Natural killer cell (primary cell): ENCODE results near the gene POLR2H. TPM values are rescaled to one million over a fixed set of nuclear protein-coding genes. Genes with fewer than 3 reads are reported as not detected.

ENCODE experiments used
- ATAC-seq, 3 donors: fragments of 150-1000 bp in 2 of 3; fragments of 200-7000 bp in 1 of 3; cut with Tn5 transposase; 1 replicate in 1 of 3; 2 replicates in 2 of 3; pipeline ENCODE4 v1.10.0; 2021; ENCODE audit warnings: mild to moderate bottlenecking in 2 of 3, moderate library complexity in 2 of 3
- DNase-seq, 2 donors: peaks; one replicate each; pipeline versions ENCODE4 v3.0.0 to v3.0.0-alpha.2; 2013 to 2021; ENCODE audit warnings: mixed read lengths in 1 of 2
- H3K27ac ChIP-seq: one replicate; pipeline ENCODE4 v1.5.1; 2013; ENCODE audit warnings: mild to moderate bottlenecking, low read length
- H3K27me3 ChIP-seq: one replicate; pipeline ENCODE4 v1.6.1; 2013; ENCODE audit warnings: low read length; ENCODE audit not compliant: control insufficient read depth, insufficient read depth
- H3K36me3 ChIP-seq: one replicate; pipeline ENCODE4 v1.6.1; 2013; ENCODE audit warnings: low read length; ENCODE audit not compliant: control insufficient read depth, insufficient read depth
- H3K4me1 ChIP-seq: one replicate; pipeline ENCODE4 v1.6.1; 2013; ENCODE audit warnings: low read length; ENCODE audit not compliant: control insufficient read depth, insufficient read depth
- H3K4me3 ChIP-seq: one replicate; pipeline ENCODE4 v1.5.1; 2013; ENCODE audit warnings: low read length
- H3K9me3 ChIP-seq: one replicate; pipeline ENCODE4 v1.6.1; 2013; ENCODE audit warnings: low read length; ENCODE audit not compliant: control insufficient read depth, insufficient read depth
- H3K27ac Mint-ChIP-seq, 2 donors: one replicate each; pipeline ENCODE4 v1.8.0; 2022; ENCODE audit warnings: mild to moderate bottlenecking in 2 of 2, mixed read lengths in 2 of 2, moderate library complexity in 1 of 2
- H3K27me3 Mint-ChIP-seq, 2 donors: one replicate each; pipeline ENCODE4 v1.8.0; 2022; ENCODE audit warnings: low read depth in 2 of 2, mixed read lengths in 2 of 2
- H3K36me3 Mint-ChIP-seq: one replicate; pipeline ENCODE4 v1.8.0; 2022; ENCODE audit warnings: mixed read lengths
- H3K4me1 Mint-ChIP-seq, 2 donors: one replicate each; pipeline ENCODE4 v1.8.0; 2022; ENCODE audit warnings: mixed read lengths in 2 of 2
- H3K4me3 Mint-ChIP-seq: one replicate; pipeline ENCODE4 v1.8.0; 2022; ENCODE audit warnings: mild to moderate bottlenecking, moderate library complexity, mixed read lengths
- H3K9me3 Mint-ChIP-seq, 2 donors: one replicate each; pipeline ENCODE4 v1.8.0; 2022; ENCODE audit warnings: mixed read lengths in 2 of 2
- CTCF ChIP-seq: fragments of 200-600 bp; IDR thresholded peaks from one replicate; pipeline ENCODE4 v1.8.0; 2022; ENCODE audit warnings: antibody characterized with exemption
- WGBS: methylation state at CpG from one replicate; pipeline ENCODE4 v1.1.7; 2013; ENCODE audit warnings: missing lambda C conversion rate; ENCODE audit not compliant: insufficient coverage; 5-methylcytosine and 5-hydroxymethylcytosine counted together
- intact Hi-C: fragments of 100-400 bp; cut with micrococcal nuclease; formaldehyde crosslinking; loops from one replicate; pipeline ENCODE4 v1.14.2; 2022
- total RNA-seq, 4 donors: library from RNA; stranded (reverse); fragments of 120-200 nt in 1 of 4; gene quantifications; one replicate each; pipeline versions ENCODE4 v1.2.3 to v1.2.4, GENCODE V29; 2013 to 2022

Gene POLR2H
- total RNA-seq, 3 donors from 2014 or later (not counting 1 experiment from before 2014, with no cell fraction given), result 33.0 to 49.8 (median 41.1) TPM

GRCh38 chr3:184357248-184358123, 4.0 kb upstream of the POLR2H start:
- no peak overlapping the region for H3K27ac Mint-ChIP-seq
- H3K4me1 ChIP-seq, result peaks cover 27% of the 10 kb centered on the region
- no peaks in the 10 kb centered on the region for H3K27me3 ChIP-seq
- no peak overlapping the region for H3K4me3 ChIP-seq
- H3K36me3 Mint-ChIP-seq, result no peaks in the 10 kb centered on the region
- peaks cover 0 to 3% of the 10 kb centered on the region in 2 donors for H3K27me3 Mint-ChIP-seq
- TF ChIP-seq CTCF, result no peak
- no peaks in the 10 kb centered on the region for H3K36me3 ChIP-seq
- intact Hi-C loops, result no loop called here
- ATAC-seq (no peak), DNase-seq (no peak)
- H3K9me3 Mint-ChIP-seq, result no peaks in the 10 kb centered on the region
- no peaks in the 10 kb centered on the region for H3K9me3 ChIP-seq
- no peak overlapping the region for H3K4me3 Mint-ChIP-seq
- H3K27ac ChIP-seq, result no peak overlapping the region
- 92% methylated on average over 24 of the region's 24 CpGs for WGBS
- H3K4me1 Mint-ChIP-seq, result peaks cover 0 to 19% of the 10 kb centered on the region in 2 donors

GRCh38 chr3:184358124-184358767, 3.3 kb upstream of the POLR2H start:
- H3K27me3 Mint-ChIP-seq, result peaks cover 0 to 3% of the 10 kb centered on the region in 2 donors
- Histone ChIP-seq H3K4me1 (peaks cover 30% of the 10 kb centered on the region), H3K4me3 (no peak overlapping the region), H3K9me3 (no peaks in the 10 kb centered on the region), H3K27me3 (no peaks in the 10 kb centered on the region), H3K36me3 (no peaks in the 10 kb centered on the region), H3K27ac (no peak overlapping the region)
- DNase-seq (no peak), ATAC-seq (no peak)
- no peak for TF ChIP-seq CTCF
- intact Hi-C loops, result no loop called here
- H3K4me1 Mint-ChIP-seq, result peaks cover 3 to 24% of the 10 kb centered on the region in 2 donors
- WGBS, result 93% methylated on average over 12 of the region's 12 CpGs
- no peak overlapping the region for H3K27ac Mint-ChIP-seq
- no peaks in the 10 kb centered on the region for H3K9me3 Mint-ChIP-seq
- H3K36me3 Mint-ChIP-seq, result no peaks in the 10 kb centered on the region
- no peak overlapping the region for H3K4me3 Mint-ChIP-seq

- no peak overlapping the region for H3K27ac Mint-ChIP-seq
- Histone ChIP-seq H3K27ac (no peak overlapping the region), H3K4me1 (peaks cover 32% of the 10 kb centered on the region), H3K27me3 (no peaks in the 10 kb centered on the region), H3K9me3 (no peaks in the 10 kb centered on the region), H3K4me3 (no peak overlapping the region), H3K36me3 (no peaks in the 10 kb centered on the region)
- H3K36me3 Mint-ChIP-seq, result no peaks in the 10 kb centered on the region
- peaks cover 9 to 31% of the 10 kb centered on the region in 2 donors for H3K4me1 Mint-ChIP-seq
- no peak for TF ChIP-seq CTCF
- peaks cover 0 to 3% of the 10 kb centered on the region in 2 donors for H3K27me3 Mint-ChIP-seq
- intact Hi-C loops, result no loop called here
- H3K9me3 Mint-ChIP-seq, result no peaks in the 10 kb centered on the region
- ATAC-seq (no peak), DNase-seq (no peak)
- H3K4me3 Mint-ChIP-seq, result no peak overlapping the region
- WGBS, result 95% methylated on average over 14 of the region's 14 CpGs
These were observed 2.6 kb upstream of the POLR2H start for GRCh38 chr3:184358921-184359350.
